GM12878 (cell line): ENCODE data around the gene STAC2. TPM values are rescaled to one million over a fixed set of nuclear protein-coding genes. Genes with fewer than 3 reads are reported as not detected.

Experiments used
- ATAC-seq: fragments of 200-7000 bp; cut with Tn5 transposase; 3 replicates; pipeline ENCODE4 v1.9.1; 2020; ENCODE audit warnings: mild to moderate bottlenecking, moderate library complexity
- BruUV-seq: library from RNA; stranded (reverse); fragments of 400-500 nt; replicated peaks from 2 replicates; lab custom pipeline; 2021; lab: Mats Ljungman, UMichigan
- CTCF ChIA-PET: fragments of 300-600 bp; sonication (Branson Sonifier 250); formaldehyde crosslinking; extraction: SDS; loops from one replicate; lab custom pipeline; 2021; ENCODE audit warnings: inconsistent platforms; lab: Yijun Ruan, JAX
- POLR2A ChIA-PET: fragments of 350-600 bp; formaldehyde crosslinking; extraction: SDS; loops from one replicate; lab custom pipeline; 2021; ENCODE audit warnings: inconsistent platforms; lab: Charles Lee
- RAD21 ChIA-PET: fragments of 300-600 bp; sonication (Branson Sonifier 250); formaldehyde crosslinking; loops from one replicate; lab custom pipeline; 2023; ENCODE audit warnings: antibody characterized with exemption; ENCODE audit not compliant: unreplicated experiment; lab: Charles Lee
- SMC1A ChIA-PET: fragments of 300-600 bp; sonication (Branson Sonifier 250); formaldehyde crosslinking; loops from one replicate; lab custom pipeline; 2023; ENCODE audit not compliant: unreplicated experiment, uncharacterized antibody; lab: Charles Lee
- DNase-seq: peaks from one replicate; pipeline ENCODE4 v3.0.0-alpha.2; 2011; ENCODE audit warnings: low read depth, low spot score
- FAIRE-seq: peaks from 3 replicates; lab custom pipeline; 2011; peaks lifted over from hg19 to GRCh38; lab: Jason Lieb, UNC
- H2AFZ ChIP-seq: 2 replicates; pipeline ENCODE4 v1.6.0; 2011; ENCODE audit warnings: low read depth, low read length, control low read depth; ENCODE audit not compliant: control insufficient read depth
- H3K27ac ChIP-seq: 2 replicates; pipeline ENCODE4 v1.5.1; 2011; ENCODE audit warnings: control low read depth; ENCODE audit not compliant: control insufficient read depth, insufficient read depth
- H3K27me3 ChIP-seq, 2 experiments: replicated peaks in 1 of 2; 2 replicates each; pipeline versions ENCODE4 v1.6.0 to v1.6.1; 2011; ENCODE audit warnings: low read length in 1 of 2; ENCODE audit not compliant: control insufficient read depth in 2 of 2, insufficient read depth in 2 of 2
- H3K36me3 ChIP-seq, 2 experiments: 2 replicates each; pipeline ENCODE4 v1.5.1; 2011; ENCODE audit warnings: low read length in 1 of 2; ENCODE audit not compliant: control insufficient read depth in 2 of 2, insufficient read depth in 2 of 2
- H3K4me1 ChIP-seq: 2 replicates; pipeline ENCODE4 v1.6.1; 2011; ENCODE audit warnings: mild to moderate bottlenecking, low read length, moderate library complexity, mixed read lengths; ENCODE audit not compliant: control insufficient read depth, insufficient read depth
- H3K4me2 ChIP-seq: 2 replicates; pipeline ENCODE4 v1.6.0; 2011; ENCODE audit warnings: control low read depth; ENCODE audit not compliant: control insufficient read depth, insufficient read depth
- H3K4me3 ChIP-seq: fragments of 200-600 bp; sonication (generic); 2 replicates; pipeline ENCODE4 v1.5.1; 2016
- H3K79me2 ChIP-seq: 2 replicates; pipeline ENCODE4 v1.6.0; 2011; ENCODE audit warnings: low read length; ENCODE audit not compliant: control insufficient read depth, insufficient read depth
- H3K9ac ChIP-seq: 2 replicates; pipeline ENCODE4 v1.8.0; 2011; ENCODE audit warnings: low read length, control low read depth, mixed read lengths; ENCODE audit not compliant: control insufficient read depth, insufficient read depth
- H3K9me3 ChIP-seq: replicated peaks from 3 replicates; pipeline ENCODE4 v1.5.1; 2011; ENCODE audit warnings: mild to moderate bottlenecking, low read length; ENCODE audit not compliant: control insufficient read depth, insufficient read depth
- H4K20me1 ChIP-seq: 2 replicates; pipeline ENCODE4 v1.6.0; 2011; ENCODE audit not compliant: control insufficient read depth, insufficient read depth
- RELA ChIP-seq: fragments of 450-650 bp; IDR thresholded peaks from 2 replicates; pipeline ENCODE4 v1.8.0; 2014; ENCODE audit warnings: borderline replicate concordance; ENCODE audit not compliant: partially characterized antibody
- TARDBP ChIP-seq: IDR thresholded peaks from 2 replicates; pipeline ENCODE4 v1.6.1; 2016; ENCODE audit warnings: borderline replicate concordance
- TBL1XR1 ChIP-seq: IDR thresholded peaks from 2 replicates; pipeline ENCODE4 v1.6.1; 2012; ENCODE audit warnings: low read depth, low read length, improper control_type of control experiment
- WGBS: methylation state at CpG from one replicate; pipeline ENCODE4 v1.1.6; 2016; ENCODE audit warnings: low lambda C conversion rate; ENCODE audit not compliant: insufficient replicate concordance, insufficient coverage; ENCODE audit errors: missing lambda C conversion rate; 5-methylcytosine and 5-hydroxymethylcytosine counted together
- in situ Hi-C: fragments of 300-500 bp; cut with MboI; formaldehyde crosslinking; loops from 9 replicates; pipeline ENCODE4 v1.14.3; 2018; ENCODE audit warnings: mixed read lengths
- intact Hi-C: fragments of 100-400 bp; cut with micrococcal nuclease; formaldehyde crosslinking; loops from one replicate; pipeline ENCODE4 v1.14.2; 2022; ENCODE audit not compliant: unreplicated experiment
- polyA plus RNA-seq, 11 experiments: library from polyadenylated mRNA; depleted of rRNA in 4 of 11; unstranded in 6 of 11; stranded (reverse) in 5 of 11; fragments of >200 nt; fragmentation: Nextera tagmentation in 4 of 11; fragmentation: Illumina TruSeq in 1 of 11; extraction: Ambion mirVana in 4 of 11; extraction: Trizol in 1 of 11; gene quantifications; 1 replicate in 1 of 11; 2 replicates in 10 of 11; pipeline versions ENCODE4 v1.2.1 to v1.2.3, GENCODE V29; 2011 to 2016; ENCODE audit warnings: inconsistent platforms in 2 of 11, missing spikeins in 2 of 11, low read depth in 1 of 11
- total RNA-seq, 4 experiments: library from RNA; depleted of rRNA in 3 of 4; stranded (reverse); fragments of >200 nt in 3 of 4; fragmentation: Illumina TruSeq in 1 of 4; extraction: Trizol in 1 of 4; gene quantifications; 2 replicates each; pipeline versions ENCODE4 v1.2.1 to v1.2.3, GENCODE V29; 2013 to 2021
- TF ChIP-seq, protein P1 (sequence below): fragments of 450-650 bp; IDR thresholded peaks from 2 replicates; pipeline ENCODE4 v1.6.1; 2017; ENCODE audit warnings: mild to moderate bottlenecking, low read depth, inconsistent platforms; ENCODE audit not compliant: poor library complexity, severe bottlenecking
- TF ChIP-seq, protein P2 (sequence below): IDR thresholded peaks from 2 replicates; pipeline ENCODE4 v1.6.1; 2011; ENCODE audit warnings: low read depth, mild to moderate bottlenecking, low read length, moderate library complexity, borderline replicate concordance; ENCODE audit errors: extremely low read depth
- TF ChIP-seq, protein P3 (sequence below): fragments of 450-650 bp; IDR thresholded peaks from 2 replicates; pipeline ENCODE4 v1.6.1; 2017; ENCODE audit warnings: mild to moderate bottlenecking, moderate library complexity
- TF ChIP-seq, protein P4 (sequence below): IDR thresholded peaks from 2 replicates; pipeline ENCODE4 v1.6.1; 2012; ENCODE audit warnings: low read depth, low read length, improper control_type of control experiment
- TF ChIP-seq, protein P5 (sequence below): IDR thresholded peaks from 2 replicates; pipeline ENCODE4 v1.6.1; 2011; ENCODE audit warnings: low read depth, low read length, improper control_type of control experiment, borderline replicate concordance

The STAC2 gene
- total and polyA plus RNA-seq, 10 of the 15 experiments (the other 5 are each of a cell fraction or from before 2014, with no cell fraction given) = 0.04 TPM; not detected in 9

DNA sequence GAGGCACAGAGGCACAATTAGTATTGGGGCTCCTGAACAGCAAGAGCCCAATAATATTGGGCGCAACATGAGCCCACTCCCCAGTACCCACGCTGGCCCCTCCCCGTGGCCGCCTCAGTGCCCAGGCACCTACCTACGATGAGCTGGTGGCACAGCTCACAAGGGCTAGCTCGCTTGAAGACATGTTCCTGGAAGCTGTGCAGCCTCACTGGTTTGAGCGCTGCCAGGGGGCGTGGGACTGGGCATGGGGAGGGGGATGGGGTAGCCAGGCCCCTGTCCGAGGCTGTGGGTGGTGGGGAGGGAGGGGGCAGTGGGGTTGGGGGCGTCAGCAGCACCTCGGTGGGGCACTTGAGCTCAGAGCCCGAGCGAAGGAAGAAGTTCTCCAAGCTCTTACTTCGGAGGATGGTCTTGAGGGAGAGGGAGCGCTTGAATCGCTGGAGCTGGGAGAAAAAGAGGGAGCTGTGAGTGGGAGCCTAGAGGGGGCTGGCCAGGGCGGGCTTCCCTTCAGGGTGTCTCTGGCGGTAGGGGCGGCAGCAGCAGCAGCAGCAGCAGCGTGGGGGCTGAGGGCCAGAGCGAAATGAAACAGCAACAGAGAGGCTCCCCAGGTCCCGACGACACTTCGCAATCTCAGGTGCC lies 7.9 kb downstream of the STAC2 start (continued):
- TF ChIP-seq, protein P1, sequence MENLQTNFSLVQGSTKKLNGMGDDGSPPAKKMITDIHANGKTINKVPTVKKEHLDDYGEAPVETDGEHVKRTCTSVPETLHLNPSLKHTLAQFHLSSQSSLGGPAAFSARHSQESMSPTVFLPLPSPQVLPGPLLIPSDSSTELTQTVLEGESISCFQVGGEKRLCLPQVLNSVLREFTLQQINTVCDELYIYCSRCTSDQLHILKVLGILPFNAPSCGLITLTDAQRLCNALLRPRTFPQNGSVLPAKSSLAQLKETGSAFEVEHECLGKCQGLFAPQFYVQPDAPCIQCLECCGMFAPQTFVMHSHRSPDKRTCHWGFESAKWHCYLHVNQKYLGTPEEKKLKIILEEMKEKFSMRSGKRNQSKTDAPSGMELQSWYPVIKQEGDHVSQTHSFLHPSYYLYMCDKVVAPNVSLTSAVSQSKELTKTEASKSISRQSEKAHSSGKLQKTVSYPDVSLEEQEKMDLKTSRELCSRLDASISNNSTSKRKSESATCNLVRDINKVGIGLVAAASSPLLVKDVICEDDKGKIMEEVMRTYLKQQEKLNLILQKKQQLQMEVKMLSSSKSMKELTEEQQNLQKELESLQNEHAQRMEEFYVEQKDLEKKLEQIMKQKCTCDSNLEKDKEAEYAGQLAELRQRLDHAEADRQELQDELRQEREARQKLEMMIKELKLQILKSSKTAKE = no peak
- TF ChIP-seq, protein P2, sequence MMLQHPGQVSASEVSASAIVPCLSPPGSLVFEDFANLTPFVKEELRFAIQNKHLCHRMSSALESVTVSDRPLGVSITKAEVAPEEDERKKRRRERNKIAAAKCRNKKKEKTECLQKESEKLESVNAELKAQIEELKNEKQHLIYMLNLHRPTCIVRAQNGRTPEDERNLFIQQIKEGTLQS = no peak
- no peak for TF ChIP-seq TBL1XR1
- TF ChIP-seq, protein P3, sequence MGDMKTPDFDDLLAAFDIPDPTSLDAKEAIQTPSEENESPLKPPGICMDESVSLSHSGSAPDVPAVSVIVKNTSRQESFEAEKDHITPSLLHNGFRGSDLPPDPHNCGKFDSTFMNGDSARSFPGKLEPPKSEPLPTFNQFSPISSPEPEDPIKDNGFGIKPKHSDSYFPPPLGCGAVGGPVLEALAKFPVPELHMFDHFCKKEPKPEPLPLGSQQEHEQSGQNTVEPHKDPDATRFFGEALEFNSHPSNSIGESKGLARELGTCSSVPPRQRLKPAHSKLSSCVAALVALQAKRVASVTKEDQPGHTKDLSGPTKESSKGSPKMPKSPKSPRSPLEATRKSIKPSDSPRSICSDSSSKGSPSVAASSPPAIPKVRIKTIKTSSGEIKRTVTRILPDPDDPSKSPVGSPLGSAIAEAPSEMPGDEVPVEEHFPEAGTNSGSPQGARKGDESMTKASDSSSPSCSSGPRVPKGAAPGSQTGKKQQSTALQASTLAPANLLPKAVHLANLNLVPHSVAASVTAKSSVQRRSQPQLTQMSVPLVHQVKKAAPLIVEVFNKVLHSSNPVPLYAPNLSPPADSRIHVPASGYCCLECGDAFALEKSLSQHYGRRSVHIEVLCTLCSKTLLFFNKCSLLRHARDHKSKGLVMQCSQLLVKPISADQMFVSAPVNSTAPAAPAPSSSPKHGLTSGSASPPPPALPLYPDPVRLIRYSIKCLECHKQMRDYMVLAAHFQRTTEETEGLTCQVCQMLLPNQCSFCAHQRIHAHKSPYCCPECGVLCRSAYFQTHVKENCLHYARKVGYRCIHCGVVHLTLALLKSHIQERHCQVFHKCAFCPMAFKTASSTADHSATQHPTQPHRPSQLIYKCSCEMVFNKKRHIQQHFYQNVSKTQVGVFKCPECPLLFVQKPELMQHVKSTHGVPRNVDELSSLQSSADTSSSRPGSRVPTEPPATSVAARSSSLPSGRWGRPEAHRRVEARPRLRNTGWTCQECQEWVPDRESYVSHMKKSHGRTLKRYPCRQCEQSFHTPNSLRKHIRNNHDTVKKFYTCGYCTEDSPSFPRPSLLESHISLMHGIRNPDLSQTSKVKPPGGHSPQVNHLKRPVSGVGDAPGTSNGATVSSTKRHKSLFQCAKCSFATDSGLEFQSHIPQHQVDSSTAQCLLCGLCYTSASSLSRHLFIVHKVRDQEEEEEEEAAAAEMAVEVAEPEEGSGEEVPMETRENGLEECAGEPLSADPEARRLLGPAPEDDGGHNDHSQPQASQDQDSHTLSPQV = no peak

DNA sequence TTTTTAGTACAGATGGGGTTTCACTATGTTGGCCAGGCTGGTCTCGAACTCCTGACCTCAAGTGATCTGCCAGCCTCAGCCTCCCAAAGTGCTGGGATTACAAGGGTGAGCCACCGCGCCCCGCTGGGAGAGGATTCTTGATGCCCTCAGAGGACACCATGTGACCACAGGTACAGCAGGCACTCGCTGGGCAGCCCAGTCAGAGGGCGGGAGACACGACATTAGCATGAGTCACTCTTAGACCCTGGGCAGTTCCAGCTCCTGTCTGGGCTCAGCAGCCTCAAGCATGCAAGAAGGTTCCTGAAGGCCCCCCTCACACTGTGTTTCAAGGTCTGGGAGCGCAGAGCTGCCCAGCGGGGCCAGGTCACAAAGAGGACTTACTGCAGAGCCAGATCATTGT lies 11.9 kb downstream of the STAC2 start:
- BruUV-seq = no TSS peak
- ChIA-PET CTCF (no interaction called here), POLR2A (no interaction called here), SMC1A (no interaction called here), RAD21 (no interaction called here)
- Histone ChIP-seq H2AFZ (no peak overlapping the region), H3K27me3 (peaks cover 2 to 3% of the 10 kb centered on the region in 2 experiments; a peak in 1 of 4 replicates), H3K4me1 (peaks cover 12% of the 10 kb centered on the region), H3K79me2 (no peaks in the 10 kb centered on the region), H4K20me1 (no peaks in the 10 kb centered on the region), H3K9ac (no peak overlapping the region), H3K9me3 (no peaks in the 10 kb centered on the region), H3K4me3 (no peak overlapping the region), H3K4me2 (no peak overlapping the region), H3K27ac (no peak overlapping the region), H3K36me3 (no peaks in the 10 kb centered on the region)
- FAIRE-seq (no peak), ATAC-seq (no peak), DNase-seq (no peak)
- WGBS = 48% methylated on average over 9 of the region's 9 CpGs
- in situ Hi-C loops = no loop called here
- intact Hi-C loops = no loop called here
- TF ChIP-seq TARDBP (no peak), RELA (no peak)
- TF ChIP-seq, protein P4, sequence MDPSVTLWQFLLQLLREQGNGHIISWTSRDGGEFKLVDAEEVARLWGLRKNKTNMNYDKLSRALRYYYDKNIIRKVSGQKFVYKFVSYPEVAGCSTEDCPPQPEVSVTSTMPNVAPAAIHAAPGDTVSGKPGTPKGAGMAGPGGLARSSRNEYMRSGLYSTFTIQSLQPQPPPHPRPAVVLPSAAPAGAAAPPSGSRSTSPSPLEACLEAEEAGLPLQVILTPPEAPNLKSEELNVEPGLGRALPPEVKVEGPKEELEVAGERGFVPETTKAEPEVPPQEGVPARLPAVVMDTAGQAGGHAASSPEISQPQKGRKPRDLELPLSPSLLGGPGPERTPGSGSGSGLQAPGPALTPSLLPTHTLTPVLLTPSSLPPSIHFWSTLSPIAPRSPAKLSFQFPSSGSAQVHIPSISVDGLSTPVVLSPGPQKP = no peak
- TF ChIP-seq, protein P5, sequence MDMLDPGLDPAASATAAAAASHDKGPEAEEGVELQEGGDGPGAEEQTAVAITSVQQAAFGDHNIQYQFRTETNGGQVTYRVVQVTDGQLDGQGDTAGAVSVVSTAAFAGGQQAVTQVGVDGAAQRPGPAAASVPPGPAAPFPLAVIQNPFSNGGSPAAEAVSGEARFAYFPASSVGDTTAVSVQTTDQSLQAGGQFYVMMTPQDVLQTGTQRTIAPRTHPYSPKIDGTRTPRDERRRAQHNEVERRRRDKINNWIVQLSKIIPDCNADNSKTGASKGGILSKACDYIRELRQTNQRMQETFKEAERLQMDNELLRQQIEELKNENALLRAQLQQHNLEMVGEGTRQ = no peak
